Activated CD4-positive, alpha-beta T cell treated with anti-CD3 and anti-CD28 coated beads for 36 hours (primary cell): ENCODE data around the gene FAM181A. TPM values are rescaled to one million over a fixed set of nuclear protein-coding genes. Genes with fewer than 3 reads are reported as not detected.

Experiments used
- ATAC-seq: fragments of 200-7000 bp; cut with Tn5 transposase; one replicate; pipeline ENCODE4 v1.10.0; 2021; ENCODE audit warnings: mild to moderate bottlenecking, moderate library complexity
- CTCF ChIA-PET: fragments of 350-600 bp; sonication (Branson Sonifier 250); formaldehyde crosslinking; loops from one replicate; lab custom pipeline; 2021; ENCODE audit warnings: antibody characterized with exemption; lab: Charles Lee
- POLR2A ChIA-PET: fragments of 350-600 bp; sonication (Branson Sonifier 250); formaldehyde crosslinking; loops from one replicate; lab custom pipeline; 2021; ENCODE audit warnings: antibody characterized with exemption, inconsistent platforms; lab: Charles Lee
- DNase-seq: peaks from one replicate; pipeline ENCODE4 v3.0.0-alpha.2; 2020
- H3K27ac Mint-ChIP-seq: one replicate; pipeline ENCODE4 v1.8.0; 2021; ENCODE audit warnings: mixed read lengths
- H3K27me3 Mint-ChIP-seq: one replicate; pipeline ENCODE4 v1.8.0; 2021; ENCODE audit warnings: mixed read lengths
- H3K36me3 Mint-ChIP-seq: one replicate; pipeline ENCODE4 v1.8.0; 2021; ENCODE audit warnings: low read depth, mixed read lengths
- H3K4me1 Mint-ChIP-seq: one replicate; pipeline ENCODE4 v1.8.0; 2021; ENCODE audit warnings: mixed read lengths
- H3K4me3 Mint-ChIP-seq: one replicate; pipeline ENCODE4 v1.8.0; 2021; ENCODE audit warnings: mild to moderate bottlenecking, moderate library complexity, mixed read lengths
- H3K9me3 Mint-ChIP-seq: one replicate; pipeline ENCODE4 v1.8.0; 2021; ENCODE audit warnings: low read depth, mixed read lengths
- intact Hi-C, 2 experiments: fragments of 100-400 bp; cut with DNase I in 1 of 2; cut with micrococcal nuclease in 1 of 2; formaldehyde crosslinking; loops; one replicate each; pipeline versions ENCODE4 v1.14.2 to v1.15.1; 2022 to 2024; cut with DNase I, micrococcal nuclease
- total RNA-seq, 2 experiments: library from RNA; stranded (reverse); gene quantifications; one replicate each; pipeline ENCODE4 v1.2.3, GENCODE V29; 2021

Gene FAM181A
- total RNA-seq, 2 experiments from 2014 or later: not detected

- intact Hi-C loops: loop anchor here (5.0 to 10.0 kb wide), 4 partner anchors 210 to 1190 kb away; partner anchors contain the start of genes DICER1 (in 1 of the 2) and PPP4R4 (in 1 of the 2)
- peaks cover 13% of the 10 kb centered on the region for H3K36me3 Mint-ChIP-seq
- peaks cover 2% of the 10 kb centered on the region for H3K27me3 Mint-ChIP-seq
- peaks cover 79% of the 10 kb centered on the region for H3K4me1 Mint-ChIP-seq
- H3K4me3 Mint-ChIP-seq: no peak overlapping the region
- ATAC-seq (no peak), DNase-seq (no peak)
- ChIA-PET CTCF (interaction anchor here (1.1 to 2.0 kb wide), 4 partner anchors 9 to 31 kb away, joined by 3 to 8 read pairs (median 6); partner anchors contain the start of gene ASB2), POLR2A (interaction anchor here (0.9 kb wide), 1 partner anchor 13 kb away, joined by 3 read pairs; no protein-coding TSS in a partner anchor)
- H3K27ac Mint-ChIP-seq: peak overlapping the region; percentile 35
- peaks cover 6% of the 10 kb centered on the region for H3K9me3 Mint-ChIP-seq
Measured at GRCh38 chr14:93964820-93965286, 37.7 kb downstream of the FAM181A start.

- H3K4me1 Mint-ChIP-seq: peaks cover 79% of the 10 kb centered on the region
- ATAC-seq: no peak
Measured at GRCh38 chr14:93965287-93965821, 38.2 kb downstream of the FAM181A start.

GRCh38 chr14:93965946-93966474 is 38.9 kb downstream of the FAM181A start:
- CTCF ChIA-PET: interaction anchor here (1.1 to 2.0 kb wide), 4 partner anchors 8 to 29 kb away, joined by 3 to 8 read pairs (median 4); partner anchors contain the start of gene ASB2
- Mint-ChIP-seq H3K27ac (peak overlapping the region; percentile 20), H3K36me3 (peaks cover 13% of the 10 kb centered on the region), H3K4me3 (no peak overlapping the region), H3K4me1 (peaks cover 81% of the 10 kb centered on the region), H3K9me3 (peaks cover 6% of the 10 kb centered on the region), H3K27me3 (peaks cover 2% of the 10 kb centered on the region)
- DNase-seq (no peak), ATAC-seq (no peak)
- intact Hi-C loops: loop anchor here (10.0 kb wide), 3 partner anchors 209 to 1189 kb away; partner anchors contain the start of genes DICER1 (in 1 of the 2) and PPP4R4 (in 1 of the 2)
- POLR2A ChIA-PET: no interaction called here

More at GRCh38 chr14:93965287-93965821, 38.2 kb downstream of the FAM181A start:
- H3K27ac Mint-ChIP-seq: peak overlapping the region; percentile 35
- H3K9me3 Mint-ChIP-seq: peaks cover 6% of the 10 kb centered on the region
- H3K36me3 Mint-ChIP-seq: peaks cover 13% of the 10 kb centered on the region
- CTCF ChIA-PET: interaction anchor here (1.1 to 2.0 kb wide), 5 partner anchors 9 to 30 kb away, joined by 3 to 8 read pairs (median 4); partner anchors contain the start of gene ASB2
- intact Hi-C loops: loop anchor here (10.0 kb wide), 3 partner anchors 209 to 1189 kb away; partner anchors contain the start of genes DICER1 (in 1 of the 2) and PPP4R4 (in 1 of the 2)
- H3K4me3 Mint-ChIP-seq: no peak overlapping the region
- POLR2A ChIA-PET: no interaction called here
- DNase-seq: no peak
- peaks cover 2% of the 10 kb centered on the region for H3K27me3 Mint-ChIP-seq

- Mint-ChIP-seq H3K9me3 (peaks cover 6% of the 10 kb centered on the region), H3K27ac (no peak overlapping the region), H3K4me3 (no peak overlapping the region), H3K27me3 (peaks cover 2% of the 10 kb centered on the region), H3K36me3 (peaks cover 6% of the 10 kb centered on the region), H3K4me1 (peaks cover 82% of the 10 kb centered on the region)
- no peak for ATAC-seq
- ChIA-PET CTCF (interaction anchor here (0.6 to 13.9 kb wide), 5 partner anchors 9 to 111 kb away, joined by 3 to 180 read pairs (median 3); partner anchors contain the start of gene ASB2), POLR2A (no interaction called here)
- DNase-seq: no peak
- intact Hi-C loops: loop anchor here (10.0 kb wide), 3 partner anchors 207 to 1187 kb away; partner anchors contain the start of genes DICER1 (in 1 of the 2) and PPP4R4 (in 1 of the 2)
Measured at GRCh38 chr14:93967637-93968250, 40.6 kb downstream of the FAM181A start.

GRCh38 chr14:93969082-93969828 is 42.1 kb downstream of the FAM181A start:
- Mint-ChIP-seq H3K27me3 (peaks cover 2% of the 10 kb centered on the region), H3K9me3 (peaks cover 6% of the 10 kb centered on the region), H3K27ac (peak overlapping the region; percentile 83), H3K4me1 (peaks cover 75% of the 10 kb centered on the region), H3K4me3 (no peak overlapping the region), H3K36me3 (peaks cover 4% of the 10 kb centered on the region)
- ChIA-PET CTCF (interaction anchor here (1.6 to 13.9 kb wide), 4 partner anchors 10 to 32 kb away, joined by 3 to 180 read pairs (median 34); no protein-coding TSS in a partner anchor), POLR2A (no interaction called here)
- intact Hi-C loops: loop anchor here (10.0 kb wide), 3 partner anchors 206 to 1186 kb away; partner anchors contain the start of genes DICER1 (in 1 of the 2) and PPP4R4 (in 1 of the 2)
- DNase-seq (no peak), ATAC-seq (no peak)

- Mint-ChIP-seq H3K36me3 (peaks cover 2% of the 10 kb centered on the region), H3K27ac (peak overlapping the region; percentile 97), H3K4me3 (peak overlapping the region; percentile 70), H3K9me3 (no peaks in the 10 kb centered on the region), H3K27me3 (peaks cover 2% of the 10 kb centered on the region), H3K4me1 (peaks cover 75% of the 10 kb centered on the region)
- ChIA-PET POLR2A (interaction anchor here (0.6 to 3.7 kb wide), 5 partner anchors 8 to 751 kb away, joined by 3 to 40 read pairs (median 7); no protein-coding TSS in a partner anchor), CTCF (interaction anchor here (0.7 to 13.9 kb wide), 14 partner anchors 8 to 1547 kb away, joined by 3 to 180 read pairs (median 5); partner anchors contain the start of genes CCDC197 and OTUB2)
- intact Hi-C loops: loop anchor here (1.0 to 10.0 kb wide), 5 partner anchors 30 to 1294 kb away; partner anchors contain the start of genes LYSET (in 1 of the 2) and MOAP1 (in 1 of the 2)
- DNase-seq (peak; percentile 83), ATAC-seq (peak; percentile 74)
Measured at GRCh38 chr14:93970585-93970964, 43.4 kb downstream of the FAM181A start.

- CTCF ChIA-PET: interaction anchor here (0.7 to 13.9 kb wide), 13 partner anchors 12 to 128 kb away, joined by 3 to 180 read pairs (median 6); partner anchors contain the start of genes CCDC197 and OTUB2
- no peaks in the 10 kb centered on the region for H3K9me3 Mint-ChIP-seq
- peaks cover 7% of the 10 kb centered on the region for H3K36me3 Mint-ChIP-seq
- DNase-seq (peak; percentile 84), ATAC-seq (peak; percentile 60)
- peaks cover 75% of the 10 kb centered on the region for H3K4me1 Mint-ChIP-seq
- POLR2A ChIA-PET: interaction anchor here (0.5 to 3.7 kb wide), 7 partner anchors 8 to 752 kb away, joined by 3 to 40 read pairs (median 5); no protein-coding TSS in a partner anchor
- peak overlapping the region; percentile 70 for H3K4me3 Mint-ChIP-seq
- intact Hi-C loops: loop anchor here (1.0 to 10.0 kb wide), 8 partner anchors 8 to 1294 kb away; partner anchors contain the start of genes LYSET (in 1 of the 2) and MOAP1 (in 1 of the 2)
- peak overlapping the region; percentile 97 for H3K27ac Mint-ChIP-seq
- H3K27me3 Mint-ChIP-seq: peaks cover 2% of the 10 kb centered on the region
Measured at GRCh38 chr14:93970965-93971634, 44.0 kb downstream of the FAM181A start.

- POLR2A ChIA-PET: interaction anchor here (0.7 to 3.7 kb wide), 5 partner anchors 9 to 32 kb away, joined by 3 to 40 read pairs (median 7); no protein-coding TSS in a partner anchor
Measured at GRCh38 chr14:93971635-93972027, 44.5 kb downstream of the FAM181A start.

GRCh38 chr14:93972618-93973205 is 45.6 kb downstream of the FAM181A start:
- Mint-ChIP-seq H3K27me3 (peaks cover 2% of the 10 kb centered on the region), H3K9me3 (peaks cover 4% of the 10 kb centered on the region), H3K36me3 (peaks cover 19% of the 10 kb centered on the region), H3K4me3 (no peak overlapping the region), H3K27ac (peak overlapping the region; percentile 87), H3K4me1 (peaks cover 80% of the 10 kb centered on the region)
- intact Hi-C loops: loop anchor here (10.0 kb wide), 3 partner anchors 422 to 1292 kb away; partner anchors contain the start of genes LYSET (in 1 of the 2) and MOAP1 (in 1 of the 2)
- ChIA-PET CTCF (interaction anchor here (0.6 to 13.9 kb wide), 6 partner anchors 13 to 108 kb away, joined by 3 to 180 read pairs (median 14); partner anchors contain the start of genes DDX24 and IFI27L1), POLR2A (interaction anchor here (0.7 to 3.7 kb wide), 2 partner anchors 13 to 20 kb away, joined by 3 to 40 read pairs; no protein-coding TSS in a partner anchor)
- DNase-seq: peak; percentile 62
- no peak for ATAC-seq

More at GRCh38 chr14:93971635-93972027, 44.5 kb downstream of the FAM181A start:
- no peak for DNase-seq
- peak; percentile 21 for ATAC-seq
- Mint-ChIP-seq H3K4me3 (peak overlapping the region; percentile 70), H3K27ac (peak overlapping the region; percentile 97), H3K9me3 (no peaks in the 10 kb centered on the region), H3K36me3 (peaks cover 8% of the 10 kb centered on the region), H3K27me3 (peaks cover 2% of the 10 kb centered on the region), H3K4me1 (peaks cover 75% of the 10 kb centered on the region)
- intact Hi-C loops: loop anchor here (1.0 to 10.0 kb wide), 8 partner anchors 8 to 1293 kb away; partner anchors contain the start of genes LYSET (in 1 of the 2) and MOAP1 (in 1 of the 2)
- CTCF ChIA-PET: interaction anchor here (0.7 to 13.9 kb wide), 11 partner anchors 12 to 128 kb away, joined by 3 to 180 read pairs (median 8); partner anchors contain the start of gene CCDC197
